Measurements from ENCODE around the gene HELZ.

- TF ChIP-seq, protein P1, sequence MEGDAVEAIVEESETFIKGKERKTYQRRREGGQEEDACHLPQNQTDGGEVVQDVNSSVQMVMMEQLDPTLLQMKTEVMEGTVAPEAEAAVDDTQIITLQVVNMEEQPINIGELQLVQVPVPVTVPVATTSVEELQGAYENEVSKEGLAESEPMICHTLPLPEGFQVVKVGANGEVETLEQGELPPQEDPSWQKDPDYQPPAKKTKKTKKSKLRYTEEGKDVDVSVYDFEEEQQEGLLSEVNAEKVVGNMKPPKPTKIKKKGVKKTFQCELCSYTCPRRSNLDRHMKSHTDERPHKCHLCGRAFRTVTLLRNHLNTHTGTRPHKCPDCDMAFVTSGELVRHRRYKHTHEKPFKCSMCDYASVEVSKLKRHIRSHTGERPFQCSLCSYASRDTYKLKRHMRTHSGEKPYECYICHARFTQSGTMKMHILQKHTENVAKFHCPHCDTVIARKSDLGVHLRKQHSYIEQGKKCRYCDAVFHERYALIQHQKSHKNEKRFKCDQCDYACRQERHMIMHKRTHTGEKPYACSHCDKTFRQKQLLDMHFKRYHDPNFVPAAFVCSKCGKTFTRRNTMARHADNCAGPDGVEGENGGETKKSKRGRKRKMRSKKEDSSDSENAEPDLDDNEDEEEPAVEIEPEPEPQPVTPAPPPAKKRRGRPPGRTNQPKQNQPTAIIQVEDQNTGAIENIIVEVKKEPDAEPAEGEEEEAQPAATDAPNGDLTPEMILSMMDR (IDR thresholded peaks at IDR 0.05; ENCODE audit: extremely low read depth in 1 of 2, insufficient read depth in 1 of 2, low read depth in 1 of 2, low read length in 2 of 2): no peak
- no peak for TF ChIP-seq MYC (IDR thresholded peaks at IDR 0.05; ENCODE audit: low read depth, low read length)
- no peak for TF ChIP-seq POLR2AphosphoS5 (IDR thresholded peaks at IDR 0.05; ENCODE audit: insufficient read depth, low read depth, low read length)
These were observed 15.4 kb upstream of the HELZ start for GRCh38 chr17:67260170-67260987.
